GM19372 (cell line): ENCODE measurements around the gene MT1X.
"Not testable (repeated sequence)": the region's sequence is repeated elsewhere in the genome, so short reads cannot be mapped to it uniquely, and the experiment has no call there.

Source experiments
- ATAC-seq: cut with Tn5 transposase; IDR thresholded peaks from one replicate; pipeline ENCODE4 v1.9.1; 2021; ENCODE audit warnings: mild to moderate bottlenecking, low read depth, moderate library complexity; ENCODE audit not compliant: unreplicated experiment

MT1X gene

DNA sequence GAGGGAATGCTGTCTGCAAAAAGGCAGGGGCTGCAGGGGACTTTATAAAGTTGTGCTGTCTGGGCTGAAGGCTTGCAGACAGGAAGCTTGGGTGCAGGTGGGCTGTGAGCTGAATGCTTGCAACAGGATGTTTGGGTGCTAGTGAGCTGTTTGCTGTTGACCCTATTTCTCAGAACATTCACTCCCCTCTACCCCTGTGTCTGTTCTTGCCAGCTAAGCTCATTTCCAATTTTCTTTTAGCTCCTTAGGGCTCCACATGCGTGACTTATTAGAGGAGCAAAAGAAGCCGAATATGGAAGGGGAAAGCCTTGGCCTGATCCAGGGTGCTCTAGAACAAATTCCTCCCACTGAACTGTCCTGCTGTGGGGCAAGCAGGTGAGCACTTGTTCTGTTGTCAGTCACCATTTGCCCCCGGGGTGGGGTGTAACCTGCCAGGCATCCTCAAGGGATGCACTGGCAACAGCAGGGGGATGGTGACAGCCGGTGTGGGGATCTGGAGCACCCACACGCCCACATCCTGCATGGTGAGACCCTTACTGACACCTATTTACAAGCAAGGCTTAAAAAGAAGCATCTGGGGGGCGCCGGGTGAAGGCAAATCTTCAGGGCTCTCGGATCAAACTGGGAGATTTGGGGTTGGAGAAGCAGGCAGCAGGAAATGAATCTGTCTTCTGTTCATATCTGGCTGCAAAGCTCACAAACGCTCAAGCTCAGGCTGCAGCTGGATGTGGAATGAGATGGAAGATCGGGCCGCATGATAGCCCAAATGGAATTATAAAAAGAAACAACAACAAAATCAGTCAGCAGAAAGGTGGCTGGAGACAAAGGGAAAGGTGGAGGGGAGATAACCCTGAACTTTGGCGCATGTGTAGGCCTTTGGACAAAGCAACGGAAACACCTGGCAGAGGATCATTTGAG lies 26.5 kb downstream of the MT1X start:
- ATAC-seq, result no peak

DNA sequence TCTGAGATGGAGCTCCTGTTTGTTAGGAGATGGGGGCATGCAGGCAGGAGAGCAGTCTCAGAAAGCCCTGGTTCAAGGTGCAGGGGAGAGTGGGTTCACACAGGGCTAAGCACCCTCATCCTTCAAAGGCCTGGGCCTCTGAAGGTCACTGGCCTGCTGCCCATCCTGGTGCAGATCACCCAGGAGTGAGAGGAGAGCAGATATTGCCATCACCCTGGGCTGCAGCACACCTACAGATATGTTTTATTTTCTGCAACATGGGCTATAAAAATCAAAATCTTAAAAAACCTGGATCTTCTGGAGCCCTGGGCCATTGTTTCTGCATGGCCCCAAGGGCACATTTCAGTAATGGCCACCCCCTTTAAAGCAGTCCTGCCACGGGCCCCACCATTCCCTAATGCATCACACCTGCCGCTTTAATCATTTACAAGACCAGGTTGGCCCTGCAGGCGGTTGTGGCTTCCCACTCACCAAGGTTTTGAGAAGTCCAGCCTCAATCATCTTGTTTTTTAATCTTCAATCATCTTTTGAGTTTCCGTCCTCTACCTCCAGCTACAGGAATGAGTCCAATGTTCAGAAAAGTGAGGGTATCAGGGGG lies 27.3 kb downstream of the MT1X start:
- ATAC-seq, result no peak

DNA sequence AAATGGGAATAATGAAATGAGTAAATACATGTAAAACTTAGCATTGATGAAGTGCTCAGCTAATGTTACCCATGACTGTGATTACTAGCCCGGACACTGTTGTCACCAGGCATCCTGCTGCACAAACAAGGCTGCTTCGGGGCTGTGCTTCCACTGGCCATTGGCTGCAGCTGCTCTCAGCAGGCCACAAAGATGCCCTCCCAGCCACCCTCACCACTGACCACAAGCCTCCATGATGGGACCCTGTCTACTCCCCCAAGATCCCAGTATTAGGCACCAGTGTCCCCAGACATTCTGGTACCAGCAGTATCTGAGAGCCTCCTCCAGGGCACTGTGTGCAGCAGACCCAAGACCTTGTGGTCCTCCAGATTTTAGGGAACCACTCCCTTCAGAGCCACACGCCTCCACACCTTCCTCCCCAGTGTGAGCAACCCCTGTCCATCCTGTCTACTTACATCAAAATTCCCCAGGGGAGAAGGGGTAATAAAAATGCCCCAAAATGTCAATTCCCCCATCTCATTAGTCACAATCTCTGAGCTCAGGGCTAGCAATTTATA lies 28.0 kb downstream of the MT1X start:
- no peak for ATAC-seq

DNA sequence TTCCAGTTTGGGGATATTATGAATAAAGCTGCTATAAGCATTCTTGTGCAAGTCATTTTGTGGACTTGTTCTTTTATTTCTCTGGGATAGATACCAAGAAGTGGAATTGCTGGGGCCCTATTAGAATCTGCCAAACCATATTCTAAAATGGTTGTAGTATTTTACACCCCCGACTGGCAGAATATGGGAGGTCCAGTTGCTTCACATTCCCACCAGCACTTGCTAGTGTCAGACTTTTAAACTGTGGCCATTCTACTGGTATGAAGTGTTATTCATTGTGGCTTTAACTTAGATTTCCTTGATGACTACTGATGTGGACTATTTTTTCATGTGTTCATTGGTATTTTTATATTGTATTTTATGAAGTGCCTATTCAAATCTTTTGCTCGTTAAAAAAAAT lies 29.6 kb downstream of the MT1X start:
- no peak for ATAC-seq

DNA sequence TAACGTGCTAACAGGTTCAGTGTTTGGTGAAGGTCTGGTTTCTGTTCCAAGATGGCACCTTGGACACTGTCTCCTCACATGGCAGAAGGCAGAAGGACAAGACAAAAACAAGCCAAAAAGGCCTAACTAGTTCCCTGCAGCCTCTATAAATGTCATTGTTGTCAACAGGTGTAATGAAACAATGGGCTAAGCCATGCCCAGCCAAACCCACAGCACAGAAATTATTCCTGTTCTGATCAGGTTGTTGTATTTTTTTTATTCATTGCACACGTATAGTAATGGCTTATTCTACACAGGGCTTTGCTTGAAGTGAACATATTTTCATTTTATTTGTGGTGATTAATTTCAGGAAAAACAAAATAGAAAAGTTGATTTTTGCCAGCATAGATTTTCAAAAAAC lies 31.5 kb downstream of the MT1X start:
- ATAC-seq, result no peak

DNA sequence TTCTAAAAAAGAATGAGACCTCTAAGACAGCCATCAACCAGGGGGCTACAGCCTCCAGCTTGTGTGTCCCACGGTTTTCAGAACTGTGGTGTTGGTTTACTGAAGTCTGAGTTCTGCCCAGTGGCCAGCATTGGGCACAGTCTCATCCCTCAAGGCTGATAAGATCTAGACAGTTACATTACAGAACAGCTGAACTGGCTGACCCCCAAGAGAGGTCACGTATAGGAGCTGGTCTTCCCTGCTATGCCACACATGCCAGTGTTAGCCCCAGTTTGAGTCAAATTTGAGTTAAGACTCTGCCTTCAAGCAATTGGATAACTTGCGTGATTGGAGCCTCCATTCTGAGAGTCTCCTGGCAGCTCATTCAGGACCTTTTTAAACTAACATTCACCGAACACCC lies 32.9 kb downstream of the MT1X start:
- no peak for ATAC-seq

DNA sequence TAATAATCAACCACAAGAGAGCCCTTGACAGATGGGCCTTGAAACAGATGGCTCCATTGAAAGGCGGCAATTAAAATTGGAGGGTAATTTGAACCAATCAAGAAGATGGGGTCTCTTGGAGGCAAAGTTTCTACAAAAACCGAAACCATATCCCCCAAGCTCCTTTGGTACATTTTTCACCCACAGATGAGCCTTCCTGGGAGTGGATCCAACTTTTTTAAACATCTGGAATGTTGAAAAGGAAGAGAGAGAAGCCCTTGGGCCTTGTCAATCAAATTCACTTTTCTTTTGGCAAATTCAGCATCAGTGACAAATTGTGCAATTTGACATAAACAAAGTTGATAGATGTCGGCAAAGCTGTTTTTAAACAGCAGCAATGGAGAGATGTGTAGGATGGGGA lies 34.5 kb downstream of the MT1X start:
- ATAC-seq, result no peak

DNA sequence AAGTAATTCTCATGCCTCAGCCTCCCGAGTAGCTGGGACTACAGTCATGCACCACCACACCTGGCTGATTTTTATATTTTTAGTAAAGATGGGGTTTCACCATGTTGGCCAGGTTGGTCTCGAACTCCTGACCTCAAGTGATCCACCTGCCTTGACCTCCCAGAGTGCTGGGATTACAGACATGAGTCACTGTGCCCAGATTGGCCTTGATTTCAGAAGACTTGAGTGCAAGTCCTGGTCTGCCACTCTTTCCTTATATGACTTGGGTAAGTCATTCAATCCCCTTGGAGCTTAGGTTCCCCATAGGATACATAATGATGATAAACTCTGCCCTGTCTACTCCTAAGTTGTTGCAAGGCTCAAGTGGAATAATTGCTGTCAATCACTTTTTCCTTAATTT lies 35.3 kb downstream of the MT1X start:
- not testable (repeated sequence) for ATAC-seq

DNA sequence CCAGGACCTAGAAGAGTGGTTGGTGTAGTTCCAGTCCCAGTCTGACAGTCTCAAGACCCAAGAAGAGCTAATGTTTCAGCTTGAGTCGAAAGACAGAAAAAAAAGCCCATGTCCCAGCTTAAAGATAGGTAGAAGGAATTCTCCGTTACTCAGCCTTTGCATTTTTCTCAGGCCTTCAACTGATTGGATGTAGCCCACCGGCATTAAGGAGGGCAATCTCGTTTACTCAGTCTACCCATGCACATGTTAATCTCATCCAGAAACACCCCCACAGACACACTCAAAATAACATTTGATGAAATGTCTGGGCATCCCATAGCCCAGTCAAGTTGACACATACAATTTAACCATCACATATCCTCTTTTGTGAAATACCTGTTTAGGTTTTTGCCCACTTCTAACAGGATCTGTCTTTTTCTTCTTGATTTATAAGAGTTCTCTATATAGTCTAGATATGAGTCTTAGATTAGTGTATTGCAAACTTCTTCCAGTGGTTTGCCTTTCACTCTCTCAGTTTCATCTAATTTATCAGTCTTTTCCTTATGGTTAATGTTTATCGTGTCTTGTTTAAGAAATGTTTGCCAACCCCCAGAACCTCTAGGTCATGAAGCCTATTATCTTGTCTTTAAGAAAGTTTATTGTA lies 40.1 kb downstream of the MT1X start:
- ATAC-seq, result no peak

DNA sequence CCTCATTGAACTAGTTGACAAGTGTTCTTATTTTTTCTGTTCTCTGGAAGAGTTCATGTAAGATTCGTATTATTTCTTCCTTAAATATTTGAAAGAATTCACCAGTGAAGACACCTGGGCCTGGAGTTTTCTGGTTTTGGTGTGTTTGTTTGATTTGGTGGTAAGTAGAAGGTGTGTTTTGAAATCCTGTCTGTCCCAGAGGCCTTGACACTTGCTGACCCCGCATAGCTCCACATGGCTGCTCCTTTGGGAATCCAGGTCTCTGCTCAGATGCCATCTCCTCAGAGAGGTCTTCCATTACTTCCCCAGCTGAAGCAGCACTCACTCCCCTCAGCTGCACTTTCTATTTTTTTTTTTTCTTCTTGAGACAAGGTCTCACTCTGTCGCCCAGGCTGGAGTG lies 41.9 kb downstream of the MT1X start:
- no peak for ATAC-seq

DNA sequence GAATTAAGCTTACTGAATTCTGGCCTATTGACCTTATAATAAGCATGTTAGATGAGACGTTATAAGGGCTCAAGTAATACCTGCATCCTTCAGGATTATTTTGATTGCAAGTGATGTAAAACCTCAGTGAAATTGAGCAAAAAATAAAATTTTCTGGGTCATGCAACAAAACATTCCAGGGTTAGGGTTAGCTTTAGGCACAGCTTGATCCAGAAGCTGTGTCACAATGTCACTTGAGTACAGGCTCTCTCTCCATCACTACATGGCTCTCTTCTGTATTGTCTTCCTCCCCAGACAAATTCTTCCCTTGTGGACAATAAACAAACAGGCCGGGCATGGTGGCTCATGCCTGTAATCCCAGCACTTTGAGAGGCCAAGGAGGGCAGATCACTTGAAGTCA lies 44.0 kb downstream of the MT1X start:
- no peak for ATAC-seq

DNA sequence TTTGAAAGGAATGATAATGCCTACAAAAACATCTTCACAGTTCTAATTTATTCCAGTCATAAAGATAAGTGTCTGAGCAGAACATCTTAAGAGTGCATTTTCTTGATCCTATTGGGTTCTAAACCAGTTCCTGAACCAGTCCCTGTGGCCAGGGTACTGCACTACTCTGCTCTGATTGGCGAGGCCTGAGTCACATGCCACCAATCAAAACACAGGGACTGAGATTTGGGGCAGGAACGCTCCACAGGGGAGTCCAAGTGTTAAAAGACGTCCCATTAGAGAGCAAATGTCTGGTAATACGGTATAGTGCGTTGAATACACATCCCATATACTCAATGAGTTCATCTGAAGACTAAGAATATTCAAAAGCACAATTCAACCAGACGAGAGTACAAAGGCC lies 44.7 kb downstream of the MT1X start:
- no peak for ATAC-seq

DNA sequence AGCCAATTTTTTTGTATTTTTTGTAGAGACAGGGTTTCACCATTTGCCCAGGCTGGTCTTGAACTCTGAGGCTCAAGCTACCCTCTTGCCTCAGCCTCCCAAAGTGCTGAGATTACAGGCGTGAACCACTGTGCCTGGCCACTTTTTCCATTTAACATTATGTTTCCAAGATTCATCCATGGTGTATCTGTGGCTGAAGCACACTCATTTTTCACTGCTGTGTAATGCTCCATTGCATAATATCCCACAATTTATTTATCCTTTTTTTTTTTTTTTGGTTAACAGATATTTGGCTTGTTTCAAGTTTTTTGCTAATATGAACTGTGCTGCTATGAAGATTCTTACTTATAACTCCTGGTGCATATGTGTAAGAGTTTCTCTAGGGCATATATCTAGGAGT lies 45.8 kb downstream of the MT1X start:
- no peak for ATAC-seq

DNA sequence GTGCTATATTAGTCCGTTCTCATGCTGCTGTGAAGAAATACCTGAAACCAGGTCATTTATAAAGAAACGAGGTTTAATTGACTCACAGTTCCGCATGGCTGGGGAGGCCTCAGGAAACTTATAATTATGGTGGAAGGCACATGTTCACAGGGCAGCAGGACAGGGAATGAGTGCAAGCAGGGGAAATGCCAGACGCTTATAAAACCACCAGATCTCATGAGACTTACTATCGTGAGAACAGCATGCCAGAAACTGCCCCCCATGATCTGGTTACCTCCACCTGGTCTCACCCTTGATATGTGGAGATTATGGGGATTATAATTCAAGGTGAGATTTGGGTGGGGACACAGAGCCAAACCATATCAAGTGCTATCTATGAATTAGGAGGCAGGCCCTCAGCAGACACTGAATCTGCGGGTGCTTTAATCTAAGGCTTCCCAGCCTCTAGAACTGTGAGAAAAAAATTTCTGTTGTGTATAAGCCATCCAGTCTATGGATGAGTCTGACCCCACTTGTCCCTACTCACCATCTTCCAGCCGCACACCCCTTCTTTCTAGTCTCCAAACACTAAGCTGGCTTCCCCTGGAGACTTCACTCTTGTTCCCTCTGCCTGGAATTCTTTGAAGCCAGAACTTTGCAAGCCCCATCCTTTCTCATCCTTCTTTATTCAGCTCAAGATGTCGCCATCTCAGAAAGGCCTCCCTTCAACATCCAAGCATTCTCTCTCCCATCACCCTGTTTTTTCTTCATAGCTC lies 46.9 kb downstream of the MT1X start:
- no peak for ATAC-seq

DNA sequence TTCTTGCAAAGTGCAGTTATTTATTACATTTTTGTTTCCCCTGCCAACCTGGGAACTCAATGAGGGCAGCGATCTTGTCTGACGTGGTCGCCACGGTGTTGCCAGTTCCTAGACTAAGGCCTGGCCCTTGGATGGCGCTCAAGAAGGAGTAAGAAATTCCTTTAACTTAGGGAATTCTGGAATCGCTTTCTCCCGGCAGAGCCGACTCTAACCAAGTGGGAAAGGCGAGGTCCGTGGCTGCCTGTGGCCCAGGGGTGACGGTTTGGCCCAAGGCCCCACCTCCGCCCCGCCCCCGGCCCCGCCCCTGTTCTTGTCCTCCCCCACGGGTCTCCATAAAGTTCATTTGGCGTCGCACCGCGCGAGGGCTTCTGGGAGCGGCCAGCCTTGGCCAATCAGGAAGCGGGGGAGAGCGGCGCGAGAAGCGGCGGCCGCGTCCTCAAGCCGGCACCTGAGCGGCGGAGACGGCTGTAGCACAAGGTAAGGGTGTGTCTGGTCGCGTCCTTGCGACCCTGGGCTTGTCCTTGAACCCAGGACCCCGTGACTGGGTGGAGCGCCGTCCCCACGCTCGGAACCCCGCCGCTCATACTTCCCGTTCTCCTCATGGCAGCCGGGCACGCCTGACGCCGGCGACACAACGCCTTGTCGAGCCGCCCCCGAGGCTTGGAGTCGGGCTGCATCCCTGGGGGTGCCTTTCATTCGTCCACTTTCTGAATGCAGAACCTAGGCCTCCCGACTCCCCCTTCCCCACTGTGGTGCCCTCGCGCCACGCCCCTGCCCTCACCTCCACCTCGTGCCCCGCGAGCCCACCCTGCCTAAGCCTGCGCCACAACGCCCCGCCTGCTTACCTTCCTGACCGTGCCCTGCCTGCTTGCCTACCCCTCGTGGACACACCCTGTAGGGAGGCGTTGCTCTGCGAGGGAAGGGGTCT lies 47.7 kb downstream of the MT1X start, which contains the start of gene NUP93:
Gene NUP93, plus strand, starts transcription at position 395 of the 928 bp plus-strand sequence. CDS start 18,119 bp downstream, outside the sequence.
- ATAC-seq, result peak; percentile 89

DNA sequence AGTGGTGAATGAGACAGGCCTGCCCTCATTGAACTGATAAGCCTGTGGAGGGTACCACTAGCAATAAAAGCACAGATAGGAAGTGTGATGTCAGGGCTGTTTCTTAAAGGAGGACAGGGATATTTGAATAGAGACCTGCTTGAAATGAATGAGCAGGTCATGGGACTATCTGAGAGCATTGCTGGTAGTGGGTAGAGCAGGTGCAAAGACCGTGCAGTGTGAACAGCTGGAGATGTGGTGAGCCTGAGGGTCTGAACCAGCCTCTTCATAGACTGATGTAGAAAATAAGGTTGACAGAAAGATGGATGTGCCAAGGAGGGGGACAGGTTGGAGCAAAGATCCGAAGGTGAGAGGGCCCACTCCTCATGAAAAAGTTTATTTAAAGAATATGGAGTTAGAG lies 50.1 kb downstream of the MT1X start:
- no peak for ATAC-seq

DNA sequence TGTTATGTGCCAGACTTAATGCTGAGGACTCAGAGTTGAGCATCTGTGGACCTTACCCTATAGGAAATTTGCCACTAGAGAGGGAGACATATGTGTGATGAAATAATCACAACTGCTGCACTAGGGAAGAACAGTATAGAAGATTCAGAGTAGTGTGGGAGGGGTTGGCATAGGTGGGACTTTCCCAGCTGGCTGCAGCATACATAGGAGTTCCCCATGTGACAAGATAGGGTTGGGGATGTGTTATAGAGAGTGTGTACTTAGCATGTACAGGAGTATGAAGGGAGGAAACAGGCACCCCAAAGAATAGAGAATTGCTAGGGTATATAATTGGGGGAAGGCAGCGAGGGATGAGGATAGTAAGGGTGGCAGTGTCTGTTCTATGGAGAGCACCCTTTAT lies 50.6 kb downstream of the MT1X start:
- no peak for ATAC-seq
